Measurements from ENCODE around the gene SRSF11. TPM values are rescaled to one million over a fixed set of nuclear protein-coding genes. Genes with fewer than 3 reads are reported as not detected.
"Not testable (repeated sequence)": the region's sequence is repeated elsewhere in the genome, so short reads cannot be mapped to it uniquely, and the experiment has no call there.

SRSF11 gene, protein sequence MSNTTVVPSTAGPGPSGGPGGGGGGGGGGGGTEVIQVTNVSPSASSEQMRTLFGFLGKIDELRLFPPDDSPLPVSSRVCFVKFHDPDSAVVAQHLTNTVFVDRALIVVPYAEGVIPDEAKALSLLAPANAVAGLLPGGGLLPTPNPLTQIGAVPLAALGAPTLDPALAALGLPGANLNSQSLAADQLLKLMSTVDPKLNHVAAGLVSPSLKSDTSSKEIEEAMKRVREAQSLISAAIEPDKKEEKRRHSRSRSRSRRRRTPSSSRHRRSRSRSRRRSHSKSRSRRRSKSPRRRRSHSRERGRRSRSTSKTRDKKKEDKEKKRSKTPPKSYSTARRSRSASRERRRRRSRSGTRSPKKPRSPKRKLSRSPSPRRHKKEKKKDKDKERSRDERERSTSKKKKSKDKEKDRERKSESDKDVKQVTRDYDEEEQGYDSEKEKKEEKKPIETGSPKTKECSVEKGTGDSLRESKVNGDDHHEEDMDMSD
- total RNA-seq (81.8 and 143 TPM in 2 replicates), polyA plus RNA-seq (228 and 269 TPM in 2 replicates)

GRCh38 chr1:70221238-70222121, at the start of gene SRSF11:
TSS of gene SRSF11 (plus strand) at chr1:70221380. CDS start at chr1:70221637, 257 bp downstream.
- Histone ChIP-seq H3K9me3 (ENCODE audit: low read depth) (no peaks in the 10 kb centered on the region), H3K4me1 (ENCODE audit: low read depth) (peaks cover 33% of the 10 kb centered on the region), H3K4me3 (peak within 1 kb of the TSS; percentile 72), H3K27me3 (no peaks in the 10 kb centered on the region), H3K27ac (peak within 1 kb of the TSS; percentile 98), H3K36me3 (peaks cover 5% of the 10 kb centered on the region)
- TF ChIP-seq, protein P1, sequence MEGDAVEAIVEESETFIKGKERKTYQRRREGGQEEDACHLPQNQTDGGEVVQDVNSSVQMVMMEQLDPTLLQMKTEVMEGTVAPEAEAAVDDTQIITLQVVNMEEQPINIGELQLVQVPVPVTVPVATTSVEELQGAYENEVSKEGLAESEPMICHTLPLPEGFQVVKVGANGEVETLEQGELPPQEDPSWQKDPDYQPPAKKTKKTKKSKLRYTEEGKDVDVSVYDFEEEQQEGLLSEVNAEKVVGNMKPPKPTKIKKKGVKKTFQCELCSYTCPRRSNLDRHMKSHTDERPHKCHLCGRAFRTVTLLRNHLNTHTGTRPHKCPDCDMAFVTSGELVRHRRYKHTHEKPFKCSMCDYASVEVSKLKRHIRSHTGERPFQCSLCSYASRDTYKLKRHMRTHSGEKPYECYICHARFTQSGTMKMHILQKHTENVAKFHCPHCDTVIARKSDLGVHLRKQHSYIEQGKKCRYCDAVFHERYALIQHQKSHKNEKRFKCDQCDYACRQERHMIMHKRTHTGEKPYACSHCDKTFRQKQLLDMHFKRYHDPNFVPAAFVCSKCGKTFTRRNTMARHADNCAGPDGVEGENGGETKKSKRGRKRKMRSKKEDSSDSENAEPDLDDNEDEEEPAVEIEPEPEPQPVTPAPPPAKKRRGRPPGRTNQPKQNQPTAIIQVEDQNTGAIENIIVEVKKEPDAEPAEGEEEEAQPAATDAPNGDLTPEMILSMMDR (IDR thresholded peaks at IDR 0.05; ENCODE audit: low read depth, low read length) = no peak
- peak; percentile 96 to 97 for DNase-seq (ENCODE audit: low read depth in 1 of 2, low spot score in 1 of 2)

GRCh38 chr1:70171512-70171911, 49.7 kb upstream of the SRSF11 start:
- peaks cover 11% of the 10 kb centered on the region for H3K36me3 ChIP-seq
- no peaks in the 10 kb centered on the region for H3K9me3 ChIP-seq (ENCODE audit: low read depth)
- H3K4me3 ChIP-seq = no peak overlapping the region
- H3K27ac ChIP-seq = no peak overlapping the region
- no peaks in the 10 kb centered on the region for H3K4me1 ChIP-seq (ENCODE audit: low read depth)
- no peak for DNase-seq (ENCODE audit: low read depth in 1 of 2, low spot score in 1 of 2)
- no peaks in the 10 kb centered on the region for H3K27me3 ChIP-seq
- TF ChIP-seq, protein P1 (IDR thresholded peaks at IDR 0.05; ENCODE audit: low read depth, low read length) = no peak

DNA sequence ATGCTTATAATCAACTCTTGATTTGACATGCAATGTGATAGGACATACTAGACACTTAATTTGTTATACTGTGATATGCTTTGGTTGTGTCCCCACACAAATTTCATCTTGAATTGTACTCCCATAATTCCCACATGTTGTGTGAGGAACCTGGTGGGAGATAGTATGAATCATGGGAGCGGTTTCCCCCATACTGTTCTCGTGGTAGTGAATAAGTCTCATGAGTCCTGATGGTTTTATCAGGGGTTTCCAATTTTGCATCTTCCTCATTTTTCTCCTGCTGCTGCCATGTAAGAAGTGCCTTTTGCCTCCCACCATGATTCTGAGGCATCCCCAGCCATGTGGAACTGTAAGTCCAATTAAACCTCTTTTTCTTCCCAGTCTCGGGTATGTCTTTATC, 36.0 kb upstream of the SRSF11 start:
- not testable (repeated sequence) for H3K27me3 ChIP-seq; H3K9me3 ChIP-seq (ENCODE audit: low read depth); DNase-seq (ENCODE audit: low read depth in 1 of 2, low spot score in 1 of 2); H3K27ac ChIP-seq; H3K4me3 ChIP-seq; H3K4me1 ChIP-seq (ENCODE audit: low read depth)
- peaks cover 12% of the 10 kb centered on the region for H3K36me3 ChIP-seq

DNA sequence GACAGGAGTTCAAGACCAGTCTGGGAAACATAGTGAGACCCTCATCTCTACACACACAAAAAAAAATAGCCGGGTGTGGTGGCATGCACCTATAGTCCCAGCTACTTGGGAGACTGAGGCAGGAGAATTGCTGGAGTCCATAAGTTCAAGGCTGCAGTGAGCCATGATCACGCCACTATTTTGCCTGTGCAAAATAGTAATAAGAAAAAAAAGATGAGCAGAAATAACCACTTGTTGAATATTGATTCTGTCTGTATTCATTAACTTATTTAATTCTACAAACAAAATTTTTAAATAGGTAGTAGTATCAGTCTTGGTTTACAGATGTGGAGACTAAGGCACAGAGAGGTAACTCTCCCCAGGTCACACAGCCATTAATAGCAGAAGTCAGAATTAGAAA, 32.7 kb upstream of the SRSF11 start:
- Histone ChIP-seq H3K36me3 (no peaks in the 10 kb centered on the region), H3K4me1 (ENCODE audit: low read depth) (no peaks in the 10 kb centered on the region), H3K27me3 (no peaks in the 10 kb centered on the region), H3K9me3 (ENCODE audit: low read depth) (no peaks in the 10 kb centered on the region), H3K27ac (no peak overlapping the region), H3K4me3 (no peak overlapping the region)
- TF ChIP-seq, protein P1 (IDR thresholded peaks at IDR 0.05; ENCODE audit: low read depth, low read length) = no peak
- no peak for DNase-seq (ENCODE audit: low read depth in 1 of 2, low spot score in 1 of 2)

GRCh38 chr1:70190180-70190579, 31.0 kb upstream of the SRSF11 start:
- H3K9me3 ChIP-seq (ENCODE audit: low read depth) = no peaks in the 10 kb centered on the region
- TF ChIP-seq, protein P1 (IDR thresholded peaks at IDR 0.05; ENCODE audit: low read depth, low read length) = no peak
- H3K27me3 ChIP-seq = no peaks in the 10 kb centered on the region
- no peak for DNase-seq (ENCODE audit: low read depth in 1 of 2, low spot score in 1 of 2)
- H3K36me3 ChIP-seq = no peaks in the 10 kb centered on the region
- no peak overlapping the region for H3K27ac ChIP-seq
- no peak overlapping the region for H3K4me3 ChIP-seq
- H3K4me1 ChIP-seq (ENCODE audit: low read depth) = no peaks in the 10 kb centered on the region

GRCh38 chr1:70192446-70192845, 28.7 kb upstream of the SRSF11 start:
- H3K4me1 ChIP-seq (ENCODE audit: low read depth); DNase-seq (ENCODE audit: low read depth in 1 of 2, low spot score in 1 of 2); H3K27ac ChIP-seq; H3K36me3 ChIP-seq; H3K4me3 ChIP-seq; H3K9me3 ChIP-seq (ENCODE audit: low read depth); H3K27me3 ChIP-seq: not testable (repeated sequence)
